ENCODE results near the gene PGAP1.
A peak's percentile ranks its signal among the peaks of the same experiment; 100 is the strongest.

Gene PGAP1, protein sequence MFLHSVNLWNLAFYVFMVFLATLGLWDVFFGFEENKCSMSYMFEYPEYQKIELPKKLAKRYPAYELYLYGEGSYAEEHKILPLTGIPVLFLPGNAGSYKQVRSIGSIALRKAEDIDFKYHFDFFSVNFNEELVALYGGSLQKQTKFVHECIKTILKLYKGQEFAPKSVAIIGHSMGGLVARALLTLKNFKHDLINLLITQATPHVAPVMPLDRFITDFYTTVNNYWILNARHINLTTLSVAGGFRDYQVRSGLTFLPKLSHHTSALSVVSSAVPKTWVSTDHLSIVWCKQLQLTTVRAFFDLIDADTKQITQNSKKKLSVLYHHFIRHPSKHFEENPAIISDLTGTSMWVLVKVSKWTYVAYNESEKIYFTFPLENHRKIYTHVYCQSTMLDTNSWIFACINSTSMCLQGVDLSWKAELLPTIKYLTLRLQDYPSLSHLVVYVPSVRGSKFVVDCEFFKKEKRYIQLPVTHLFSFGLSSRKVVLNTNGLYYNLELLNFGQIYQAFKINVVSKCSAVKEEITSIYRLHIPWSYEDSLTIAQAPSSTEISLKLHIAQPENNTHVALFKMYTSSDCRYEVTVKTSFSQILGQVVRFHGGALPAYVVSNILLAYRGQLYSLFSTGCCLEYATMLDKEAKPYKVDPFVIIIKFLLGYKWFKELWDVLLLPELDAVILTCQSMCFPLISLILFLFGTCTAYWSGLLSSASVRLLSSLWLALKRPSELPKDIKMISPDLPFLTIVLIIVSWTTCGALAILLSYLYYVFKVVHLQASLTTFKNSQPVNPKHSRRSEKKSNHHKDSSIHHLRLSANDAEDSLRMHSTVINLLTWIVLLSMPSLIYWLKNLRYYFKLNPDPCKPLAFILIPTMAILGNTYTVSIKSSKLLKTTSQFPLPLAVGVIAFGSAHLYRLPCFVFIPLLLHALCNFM

DNA sequence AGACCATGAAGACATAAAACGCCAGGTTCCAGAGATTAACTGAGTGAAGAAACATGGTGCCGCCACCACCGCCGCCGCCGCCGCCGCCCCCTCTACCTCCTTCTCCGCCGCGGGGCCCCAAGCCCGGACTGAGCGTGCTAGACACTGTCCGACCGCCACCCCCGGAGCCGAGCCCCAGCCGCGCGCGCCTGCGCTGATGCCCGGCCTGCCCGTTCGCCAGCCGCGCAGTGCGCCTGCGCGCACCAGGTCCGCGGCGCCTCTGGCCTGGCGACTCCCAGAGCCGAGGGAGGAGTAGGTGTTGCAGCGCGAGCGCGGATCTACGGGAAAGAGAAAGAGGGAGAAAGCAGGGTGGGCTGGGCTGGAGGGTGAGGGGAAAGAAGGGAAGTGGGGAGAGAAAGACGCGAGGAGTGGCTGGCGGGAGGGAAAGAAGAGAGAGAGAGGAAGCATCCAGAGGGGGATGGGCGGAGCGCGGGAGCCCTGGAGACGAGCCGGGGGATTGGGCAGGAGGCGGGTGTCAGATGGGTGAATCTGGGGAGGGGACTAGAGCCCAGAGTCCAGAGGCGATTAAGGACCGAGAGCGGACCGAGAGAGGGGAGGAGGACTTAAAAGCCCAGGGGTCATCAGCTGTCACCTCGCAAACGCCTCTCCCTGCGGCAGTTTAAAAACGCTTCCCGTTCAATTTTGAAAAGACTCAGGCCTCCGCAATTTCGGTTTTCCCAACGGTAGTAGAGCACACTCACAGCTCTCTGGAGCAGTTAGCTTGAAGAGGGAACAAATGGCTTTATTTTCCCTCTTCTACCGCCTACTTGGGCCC, at the start of gene PGAP1:
Gene PGAP1 (minus strand): TSS at position 146 of the 814 bp plus-strand sequence. CDS start 91 bp downstream, at position 55.
- peak; percentile 92 for DNase-seq

- DNase-seq = no peak
Observed at GRCh38 chr2:196974970-196975369, 48.5 kb upstream of the PGAP1 start.

DNA sequence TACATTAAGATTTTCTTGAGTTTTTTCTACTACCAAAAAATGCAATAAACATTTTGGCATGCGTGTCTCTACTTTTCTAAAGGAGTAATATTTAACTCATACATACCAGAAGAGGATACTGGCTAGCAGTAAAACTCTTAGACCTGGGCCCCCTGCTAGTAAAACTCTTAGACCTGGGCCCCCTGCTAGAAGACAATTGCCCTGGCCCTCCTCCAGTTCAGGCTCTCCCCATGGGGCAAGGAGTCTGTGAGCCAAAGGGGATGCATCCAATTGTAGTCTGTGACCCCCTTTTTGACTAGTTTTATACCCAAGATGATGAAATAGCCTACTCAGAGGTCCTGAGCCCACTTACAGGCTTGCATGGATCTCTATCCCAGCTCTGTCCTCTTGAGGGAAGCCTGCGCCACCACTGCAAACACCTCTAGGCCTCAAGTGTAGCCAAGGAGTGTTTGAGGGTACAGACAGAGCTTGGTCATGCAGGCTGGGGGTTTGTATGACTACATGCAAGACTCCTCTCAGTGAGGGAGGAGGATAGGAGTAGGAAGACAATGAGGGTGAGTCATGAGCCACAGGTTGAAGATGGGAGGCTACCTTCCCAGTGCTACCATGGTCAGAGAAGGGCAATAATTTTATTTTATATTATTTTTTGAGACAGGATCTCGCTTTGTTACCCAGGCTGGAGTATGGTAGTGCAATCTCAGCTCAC, 45.2 kb upstream of the PGAP1 start:
- no peak for DNase-seq

GRCh38 chr2:196970099-196970498, 43.6 kb upstream of the PGAP1 start:
- no peak for DNase-seq

GRCh38 chr2:196968516-196968915, 42.0 kb upstream of the PGAP1 start:
- no peak for DNase-seq

DNA sequence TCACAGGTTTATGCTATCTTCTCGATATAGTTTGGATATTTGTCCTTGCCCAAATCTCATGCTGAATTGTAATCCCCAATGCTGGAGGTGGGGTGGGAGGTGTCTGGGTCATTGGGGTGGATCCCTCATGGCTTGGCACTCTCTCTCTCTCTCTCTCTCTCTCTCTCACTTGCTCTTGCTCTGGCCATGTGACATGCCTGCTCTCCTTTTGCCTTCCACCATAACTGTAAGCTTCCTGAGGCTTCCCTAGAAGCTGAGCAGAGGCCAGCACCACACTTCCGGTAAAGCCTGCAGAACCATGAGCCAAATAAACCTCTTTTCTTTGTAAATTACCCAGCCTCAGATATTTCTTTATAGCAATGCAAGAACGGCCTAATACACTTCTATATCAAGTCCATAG, 41.3 kb upstream of the PGAP1 start:
- no peak for DNase-seq

DNA sequence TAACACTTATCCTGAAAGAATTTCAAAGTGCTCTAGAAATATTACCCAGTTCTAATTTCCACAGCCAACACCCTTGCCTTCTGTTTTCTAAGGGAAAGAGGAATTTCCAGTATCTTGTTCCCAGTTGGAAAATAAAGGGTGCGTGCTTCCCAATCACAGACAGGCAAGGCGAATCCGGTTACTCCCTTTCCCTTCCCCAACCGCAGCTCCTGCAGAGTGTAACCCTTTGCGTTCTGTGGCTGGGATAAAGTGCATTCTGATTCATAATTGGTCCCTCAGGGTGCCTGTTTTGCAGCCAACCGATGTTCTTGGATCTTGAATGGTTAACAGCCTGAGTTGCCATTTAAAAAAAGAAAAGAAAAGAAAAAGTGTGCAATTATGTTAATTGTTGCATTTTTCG, 40.6 kb upstream of the PGAP1 start:
- DNase-seq = no peak

DNA sequence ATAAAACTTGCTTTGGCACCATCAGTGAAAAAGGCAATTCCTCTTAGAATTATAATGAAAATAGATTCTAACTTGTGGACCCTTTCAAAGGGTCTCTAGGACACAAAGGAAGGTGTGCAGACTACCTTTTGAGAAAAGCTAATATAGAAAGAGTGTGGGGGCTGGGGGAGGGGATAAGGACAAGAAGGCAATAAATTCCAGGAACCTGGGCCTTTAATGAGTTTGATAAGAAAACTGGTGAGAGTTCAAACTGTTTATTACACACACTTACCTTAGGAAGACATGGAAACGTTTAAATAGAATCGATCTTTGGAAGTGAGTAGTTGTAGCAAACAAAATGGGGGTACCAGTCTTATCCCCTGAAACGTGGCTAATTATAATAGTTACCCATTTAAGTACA, 39.6 kb upstream of the PGAP1 start:
- DNase-seq = no peak

- DNase-seq = no peak
Observed at GRCh38 chr2:196965651-196966050, 39.1 kb upstream of the PGAP1 start.

GRCh38 chr2:196963961-196964360, 37.5 kb upstream of the PGAP1 start:
- DNase-seq = peak; percentile 69

DNA sequence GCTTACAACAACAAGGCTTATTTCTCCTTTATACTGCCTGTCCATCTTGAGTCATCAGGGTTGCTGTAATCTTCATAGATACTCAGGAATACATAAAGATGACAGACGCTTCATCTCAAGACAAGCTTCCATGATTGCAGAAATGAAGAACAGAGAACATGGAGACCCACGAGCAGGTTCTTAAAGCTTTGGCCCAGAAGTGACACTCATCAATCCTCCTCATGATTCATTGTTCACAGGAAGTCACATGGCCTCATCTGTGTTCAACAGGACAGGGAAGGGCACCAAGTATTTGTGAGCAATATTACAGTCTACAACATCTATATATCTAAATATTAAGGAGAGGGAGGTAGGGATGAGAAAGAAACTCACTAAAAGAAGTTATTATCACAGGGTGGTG, 36.5 kb upstream of the PGAP1 start:
- no peak for DNase-seq

DNA sequence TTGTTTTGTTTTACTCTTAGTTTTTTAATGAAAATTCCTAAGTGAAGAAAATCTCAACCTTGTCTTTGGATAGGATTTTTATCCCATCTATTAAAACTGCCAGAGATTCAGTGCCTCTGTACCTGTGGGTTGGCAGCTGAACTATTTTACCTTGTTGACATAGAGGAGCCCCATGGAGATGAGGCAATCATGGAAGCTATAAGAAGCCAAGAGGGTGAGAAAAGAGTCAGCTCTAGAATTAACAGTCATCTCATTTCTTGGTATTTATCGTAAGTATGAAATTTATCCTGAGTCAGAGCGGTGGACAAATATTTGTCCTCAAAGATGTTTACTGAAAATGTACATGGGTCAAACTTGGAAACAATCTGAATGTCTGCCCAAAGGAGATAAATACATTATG, 35.8 kb upstream of the PGAP1 start:
- DNase-seq = no peak

GRCh38 chr2:196961889-196962288, 35.4 kb upstream of the PGAP1 start:
- no peak for DNase-seq

DNA sequence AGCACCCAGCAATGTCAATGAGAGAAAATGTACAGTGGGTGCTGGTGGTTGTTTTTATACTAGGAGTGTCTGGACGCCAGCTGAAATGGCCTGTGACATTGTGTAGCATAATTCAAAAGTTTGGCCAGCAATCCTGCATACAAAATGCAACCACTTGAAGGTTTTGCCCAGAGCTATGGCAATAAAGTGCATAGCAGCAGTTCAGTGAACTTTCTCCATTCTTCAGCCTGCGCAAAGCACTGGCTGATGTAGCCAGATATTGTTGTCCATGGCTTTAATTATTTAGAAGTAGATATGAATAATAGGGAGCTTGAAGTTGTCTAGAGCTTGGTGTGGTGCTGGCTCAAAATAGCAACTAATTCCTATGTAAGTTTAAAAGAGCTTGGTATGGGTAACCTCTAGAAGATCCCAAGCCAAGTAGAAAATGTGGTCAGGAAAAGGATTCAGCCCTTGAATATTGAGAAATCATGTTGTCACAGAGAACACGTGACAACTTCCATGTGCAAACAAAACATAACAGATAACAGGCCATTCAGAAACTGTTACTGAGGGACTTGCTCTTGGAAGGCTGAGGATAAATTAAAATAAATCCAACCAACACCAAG, 33.3 kb upstream of the PGAP1 start:
- peak; percentile 17 for DNase-seq

- no peak for DNase-seq
Observed at GRCh38 chr2:196959281-196959680, 32.8 kb upstream of the PGAP1 start.

GRCh38 chr2:196957881-196958525, 31.5 kb upstream of the PGAP1 start:
- DNase-seq = no peak

GRCh38 chr2:196957442-196957841, 30.9 kb upstream of the PGAP1 start:
- DNase-seq = no peak

DNA sequence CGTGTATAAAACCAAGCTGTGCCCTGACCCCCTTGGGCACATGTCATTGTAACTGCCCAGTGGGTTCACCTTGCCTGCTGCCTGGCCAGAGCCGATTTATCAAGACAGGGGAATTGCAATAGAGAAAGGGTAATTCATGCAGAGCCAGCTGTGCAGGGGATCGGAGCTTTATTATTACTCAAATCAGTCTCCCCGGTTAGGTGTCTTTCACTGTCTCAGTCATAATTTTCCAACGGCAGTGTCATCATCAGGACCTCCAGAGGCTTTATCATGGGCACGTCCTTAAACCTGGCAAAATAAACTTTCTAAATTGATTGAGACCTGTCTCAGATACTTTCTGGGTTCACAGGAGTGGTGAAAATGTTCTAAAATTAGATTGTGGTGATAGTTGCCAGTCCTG, 29.6 kb upstream of the PGAP1 start:
- no peak for DNase-seq

DNA sequence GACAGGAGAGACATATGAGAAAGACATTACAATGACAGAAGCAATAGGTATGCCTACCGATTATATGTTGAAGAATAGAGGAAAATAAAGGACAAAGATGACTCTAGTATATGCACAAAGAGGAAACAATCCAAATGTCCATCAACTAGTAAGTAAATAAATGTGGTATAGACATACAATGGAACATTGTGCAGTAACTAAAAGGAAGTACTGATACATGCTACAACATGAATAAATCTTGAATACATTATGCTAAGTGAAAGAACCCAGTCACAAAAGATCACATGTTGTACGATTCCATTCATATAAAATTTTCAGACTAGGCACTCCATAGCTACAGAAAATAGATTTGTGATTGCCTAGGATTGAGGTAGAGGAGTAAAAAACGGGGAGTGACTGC, 28.5 kb upstream of the PGAP1 start:
- DNase-seq = no peak

DNA sequence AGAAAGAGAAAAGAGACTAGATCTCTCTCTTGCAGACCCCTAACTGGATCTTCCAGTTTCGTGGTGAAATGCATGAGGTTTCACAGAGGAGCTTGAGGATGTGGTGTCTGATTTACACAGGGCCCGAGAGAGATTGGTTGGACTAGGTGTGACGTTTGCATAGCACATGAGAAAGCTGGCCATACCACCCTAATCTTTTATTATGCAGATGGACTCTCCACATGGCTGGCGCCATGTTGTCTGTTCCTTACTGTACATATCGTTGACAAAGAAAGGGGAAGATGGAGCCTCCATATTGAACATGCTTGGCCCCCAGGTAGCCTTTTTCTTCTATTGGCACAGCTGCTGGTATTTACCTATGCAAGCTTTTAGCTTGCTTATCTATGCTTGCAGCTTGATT, 27.5 kb upstream of the PGAP1 start:
- peak; percentile 52 for DNase-seq

GRCh38 chr2:196952936-196953335, 26.4 kb upstream of the PGAP1 start:
- no peak for DNase-seq

Measured in NCI-H2029 (cell line).